ENCODE measurements around the gene RNF130.

DNA sequence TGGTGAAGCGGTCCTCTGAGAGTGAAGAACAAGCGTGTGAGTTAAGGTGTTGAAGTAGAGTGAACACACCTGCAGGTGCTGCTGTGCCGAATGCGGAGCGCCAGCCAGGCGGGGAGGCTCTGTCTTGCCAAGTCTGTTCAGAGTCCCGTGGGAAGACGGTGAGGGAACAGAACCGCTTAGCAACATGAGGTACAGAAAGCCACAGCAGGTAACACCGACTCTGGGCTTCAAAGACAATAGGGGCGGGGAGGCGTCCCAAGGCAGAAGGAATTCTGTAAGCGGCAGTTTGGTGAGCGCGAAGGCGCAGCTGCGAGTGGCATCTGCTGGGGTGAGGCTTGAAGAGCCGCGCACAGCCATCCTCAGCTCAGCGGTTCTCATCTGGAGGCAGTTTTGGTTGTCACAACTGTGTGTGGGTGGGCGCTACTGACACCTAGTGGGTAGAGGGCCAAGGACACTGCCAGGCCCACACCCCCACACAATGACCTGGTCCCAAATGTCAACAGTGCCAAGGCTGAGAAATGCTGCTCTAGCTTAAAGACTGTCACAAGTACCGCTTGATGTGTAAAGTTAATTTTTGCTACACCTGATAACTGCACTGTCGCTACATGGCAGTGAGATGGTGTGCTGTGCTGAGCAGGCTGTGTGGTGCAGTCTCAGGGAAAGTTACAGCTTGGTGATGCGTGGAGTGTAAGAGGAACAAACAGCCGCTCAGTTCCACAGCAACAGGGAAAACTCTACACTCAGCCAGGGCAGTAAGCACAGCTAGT, 96.4 kb downstream of the RNF130 start:
- TF ChIP-seq, protein P1, sequence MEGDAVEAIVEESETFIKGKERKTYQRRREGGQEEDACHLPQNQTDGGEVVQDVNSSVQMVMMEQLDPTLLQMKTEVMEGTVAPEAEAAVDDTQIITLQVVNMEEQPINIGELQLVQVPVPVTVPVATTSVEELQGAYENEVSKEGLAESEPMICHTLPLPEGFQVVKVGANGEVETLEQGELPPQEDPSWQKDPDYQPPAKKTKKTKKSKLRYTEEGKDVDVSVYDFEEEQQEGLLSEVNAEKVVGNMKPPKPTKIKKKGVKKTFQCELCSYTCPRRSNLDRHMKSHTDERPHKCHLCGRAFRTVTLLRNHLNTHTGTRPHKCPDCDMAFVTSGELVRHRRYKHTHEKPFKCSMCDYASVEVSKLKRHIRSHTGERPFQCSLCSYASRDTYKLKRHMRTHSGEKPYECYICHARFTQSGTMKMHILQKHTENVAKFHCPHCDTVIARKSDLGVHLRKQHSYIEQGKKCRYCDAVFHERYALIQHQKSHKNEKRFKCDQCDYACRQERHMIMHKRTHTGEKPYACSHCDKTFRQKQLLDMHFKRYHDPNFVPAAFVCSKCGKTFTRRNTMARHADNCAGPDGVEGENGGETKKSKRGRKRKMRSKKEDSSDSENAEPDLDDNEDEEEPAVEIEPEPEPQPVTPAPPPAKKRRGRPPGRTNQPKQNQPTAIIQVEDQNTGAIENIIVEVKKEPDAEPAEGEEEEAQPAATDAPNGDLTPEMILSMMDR (conservative IDR thresholded peaks at IDR 0.05; ENCODE audit: low read depth, low read length), result peak; percentile 51
- no peak for TF ChIP-seq EZH2 (IDR thresholded peaks at IDR 0.05; ENCODE audit: borderline replicate concordance, low read depth, low read length, poor library complexity, severe bottlenecking)

All from A673 (cell line).